WTC11 (cell line): ENCODE data around the gene RBM44.

Experiments
- ATF1 ChIP-seq: sonication (generic); formaldehyde crosslinking; IDR thresholded peaks from 2 replicates; pipeline ENCODE4 v1.8.1; 2023; ENCODE audit warnings: mild to moderate bottlenecking, moderate library complexity, missing genetic modification reagents
- FOXJ3 ChIP-seq: sonication (generic); formaldehyde crosslinking; IDR thresholded peaks from 2 replicates; pipeline ENCODE4 v1.9.0; 2021; ENCODE audit warnings: missing genetic modification reagents, mild to moderate bottlenecking, borderline replicate concordance
- NR3C1 ChIP-seq: sonication (generic); formaldehyde crosslinking; conservative IDR thresholded peaks from 2 replicates; pipeline ENCODE4 v1.8.1; 2023; ENCODE audit warnings: low read depth, mild to moderate bottlenecking, missing genetic modification reagents
- ZNF138 ChIP-seq: sonication (generic); formaldehyde crosslinking; conservative IDR thresholded peaks from 2 replicates; pipeline ENCODE4 v1.8.1; 2022; ENCODE audit warnings: mild to moderate bottlenecking, moderate library complexity, missing genetic modification reagents
- ZNF232 ChIP-seq: sonication (generic); formaldehyde crosslinking; IDR thresholded peaks from 2 replicates; pipeline ENCODE4 v1.8.0; 2022; ENCODE audit warnings: mild to moderate bottlenecking, missing genetic modification reagents
- TF ChIP-seq, protein P1 (sequence below): fragments of 200-600 bp; IDR thresholded peaks from 2 replicates; pipeline ENCODE4 v1.8.0; 2022; ENCODE audit warnings: antibody characterized with exemption
- TF ChIP-seq, protein P2 (sequence below): sonication (generic); formaldehyde crosslinking; IDR thresholded peaks from 2 replicates; pipeline ENCODE4 v1.8.1; 2023; ENCODE audit warnings: mild to moderate bottlenecking, moderate library complexity, missing genetic modification reagents

DNA sequence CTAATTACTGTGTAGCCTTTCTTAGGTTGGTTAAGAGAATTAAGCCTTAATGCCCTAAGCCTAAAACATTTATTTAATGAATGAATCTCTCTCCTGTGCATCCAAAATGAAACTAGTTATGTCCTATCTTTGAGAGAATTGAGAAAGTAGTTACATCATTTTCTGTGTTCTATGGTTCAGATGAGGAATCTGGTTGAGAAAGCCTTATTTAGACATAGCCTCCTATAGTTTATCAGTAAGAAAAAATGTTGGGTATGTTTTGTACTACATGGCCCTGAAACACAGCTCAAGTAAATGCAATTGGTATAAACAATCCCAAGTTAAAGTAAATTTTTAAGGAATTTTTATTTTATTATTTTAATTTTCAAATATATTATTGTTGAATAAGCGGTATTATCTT, 35.0 kb downstream of the RBM44 start:
- TF ChIP-seq, protein P1, sequence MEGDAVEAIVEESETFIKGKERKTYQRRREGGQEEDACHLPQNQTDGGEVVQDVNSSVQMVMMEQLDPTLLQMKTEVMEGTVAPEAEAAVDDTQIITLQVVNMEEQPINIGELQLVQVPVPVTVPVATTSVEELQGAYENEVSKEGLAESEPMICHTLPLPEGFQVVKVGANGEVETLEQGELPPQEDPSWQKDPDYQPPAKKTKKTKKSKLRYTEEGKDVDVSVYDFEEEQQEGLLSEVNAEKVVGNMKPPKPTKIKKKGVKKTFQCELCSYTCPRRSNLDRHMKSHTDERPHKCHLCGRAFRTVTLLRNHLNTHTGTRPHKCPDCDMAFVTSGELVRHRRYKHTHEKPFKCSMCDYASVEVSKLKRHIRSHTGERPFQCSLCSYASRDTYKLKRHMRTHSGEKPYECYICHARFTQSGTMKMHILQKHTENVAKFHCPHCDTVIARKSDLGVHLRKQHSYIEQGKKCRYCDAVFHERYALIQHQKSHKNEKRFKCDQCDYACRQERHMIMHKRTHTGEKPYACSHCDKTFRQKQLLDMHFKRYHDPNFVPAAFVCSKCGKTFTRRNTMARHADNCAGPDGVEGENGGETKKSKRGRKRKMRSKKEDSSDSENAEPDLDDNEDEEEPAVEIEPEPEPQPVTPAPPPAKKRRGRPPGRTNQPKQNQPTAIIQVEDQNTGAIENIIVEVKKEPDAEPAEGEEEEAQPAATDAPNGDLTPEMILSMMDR: no peak
- TF ChIP-seq ATF1 (CRISPR knock-in tag) (no peak), ZNF138 (CRISPR knock-in tag) (no peak), NR3C1 (CRISPR knock-in tag) (no peak), FOXJ3 (CRISPR knock-in tag) (no peak), ZNF232 (CRISPR knock-in tag) (no peak)
- TF ChIP-seq, protein P2, sequence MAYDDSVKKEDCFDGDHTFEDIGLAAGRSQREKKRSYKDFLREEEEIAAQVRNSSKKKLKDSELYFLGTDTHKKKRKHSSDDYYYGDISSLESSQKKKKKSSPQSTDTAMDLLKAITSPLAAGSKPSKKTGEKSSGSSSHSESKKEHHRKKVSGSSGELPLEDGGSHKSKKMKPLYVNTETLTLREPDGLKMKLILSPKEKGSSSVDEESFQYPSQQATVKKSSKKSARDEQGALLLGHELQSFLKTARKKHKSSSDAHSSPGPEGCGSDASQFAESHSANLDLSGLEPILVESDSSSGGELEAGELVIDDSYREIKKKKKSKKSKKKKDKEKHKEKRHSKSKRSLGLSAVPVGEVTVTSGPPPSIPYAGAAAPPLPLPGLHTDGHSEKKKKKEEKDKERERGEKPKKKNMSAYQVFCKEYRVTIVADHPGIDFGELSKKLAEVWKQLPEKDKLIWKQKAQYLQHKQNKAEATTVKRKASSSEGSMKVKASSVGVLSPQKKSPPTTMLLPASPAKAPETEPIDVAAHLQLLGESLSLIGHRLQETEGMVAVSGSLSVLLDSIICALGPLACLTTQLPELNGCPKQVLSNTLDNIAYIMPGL (CRISPR knock-in tag): no peak
